Cardiac fibroblast (primary cell): ENCODE measurements around the gene DCANP1.

ENCODE experiments used
- DNase-seq, 2 donors: peaks; one replicate each; pipeline versions ENCODE4 v3.0.0 to v3.0.0-alpha.2; 2010; ENCODE audit warnings: low read depth in 2 of 2
- H3K4me3 ChIP-seq, 2 donors: replicated peaks in 1 of 2; 1 replicate in 1 of 2; 2 replicates in 1 of 2; pipeline ENCODE4 v1.5.1; 2011; ENCODE audit warnings: low read depth in 2 of 2, low read length in 2 of 2, mild to moderate bottlenecking in 2 of 2, moderate library complexity in 1 of 2
- TF ChIP-seq, protein P1 (sequence below): IDR thresholded peaks from one replicate; pipeline ENCODE4 v1.5.1; 2011; ENCODE audit warnings: low read depth, mild to moderate bottlenecking, low read length, inconsistent platforms

Gene DCANP1

DNA sequence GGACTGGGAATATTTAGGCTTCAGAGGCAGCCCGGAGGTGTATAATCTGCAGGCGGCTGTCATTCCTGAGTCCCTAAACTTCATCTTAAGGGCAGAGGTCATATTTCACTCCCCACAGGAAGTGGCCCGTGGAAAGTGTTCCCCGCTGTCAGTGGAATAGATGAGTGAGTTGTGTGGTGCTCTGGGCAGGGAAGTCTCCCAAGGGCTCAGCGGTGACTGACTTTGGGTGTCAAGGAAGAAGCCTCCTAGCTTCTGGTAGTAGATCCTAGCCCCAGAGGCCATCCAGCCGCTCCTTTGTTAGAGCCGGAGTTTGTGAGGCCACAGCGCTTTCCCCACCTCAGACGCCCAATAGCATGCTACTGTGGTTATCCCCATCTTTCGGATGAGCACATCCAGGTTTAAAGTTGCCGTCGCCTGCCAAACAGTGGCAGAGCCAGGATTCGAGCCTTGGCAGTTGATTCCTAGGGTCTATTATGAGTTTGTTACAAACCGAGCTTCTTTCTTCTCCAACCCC is 43.9 kb upstream of the DCANP1 start:
- TF ChIP-seq, protein P1, sequence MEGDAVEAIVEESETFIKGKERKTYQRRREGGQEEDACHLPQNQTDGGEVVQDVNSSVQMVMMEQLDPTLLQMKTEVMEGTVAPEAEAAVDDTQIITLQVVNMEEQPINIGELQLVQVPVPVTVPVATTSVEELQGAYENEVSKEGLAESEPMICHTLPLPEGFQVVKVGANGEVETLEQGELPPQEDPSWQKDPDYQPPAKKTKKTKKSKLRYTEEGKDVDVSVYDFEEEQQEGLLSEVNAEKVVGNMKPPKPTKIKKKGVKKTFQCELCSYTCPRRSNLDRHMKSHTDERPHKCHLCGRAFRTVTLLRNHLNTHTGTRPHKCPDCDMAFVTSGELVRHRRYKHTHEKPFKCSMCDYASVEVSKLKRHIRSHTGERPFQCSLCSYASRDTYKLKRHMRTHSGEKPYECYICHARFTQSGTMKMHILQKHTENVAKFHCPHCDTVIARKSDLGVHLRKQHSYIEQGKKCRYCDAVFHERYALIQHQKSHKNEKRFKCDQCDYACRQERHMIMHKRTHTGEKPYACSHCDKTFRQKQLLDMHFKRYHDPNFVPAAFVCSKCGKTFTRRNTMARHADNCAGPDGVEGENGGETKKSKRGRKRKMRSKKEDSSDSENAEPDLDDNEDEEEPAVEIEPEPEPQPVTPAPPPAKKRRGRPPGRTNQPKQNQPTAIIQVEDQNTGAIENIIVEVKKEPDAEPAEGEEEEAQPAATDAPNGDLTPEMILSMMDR: no peak
- no peak overlapping the region for H3K4me3 ChIP-seq
- no peak for DNase-seq

DNA sequence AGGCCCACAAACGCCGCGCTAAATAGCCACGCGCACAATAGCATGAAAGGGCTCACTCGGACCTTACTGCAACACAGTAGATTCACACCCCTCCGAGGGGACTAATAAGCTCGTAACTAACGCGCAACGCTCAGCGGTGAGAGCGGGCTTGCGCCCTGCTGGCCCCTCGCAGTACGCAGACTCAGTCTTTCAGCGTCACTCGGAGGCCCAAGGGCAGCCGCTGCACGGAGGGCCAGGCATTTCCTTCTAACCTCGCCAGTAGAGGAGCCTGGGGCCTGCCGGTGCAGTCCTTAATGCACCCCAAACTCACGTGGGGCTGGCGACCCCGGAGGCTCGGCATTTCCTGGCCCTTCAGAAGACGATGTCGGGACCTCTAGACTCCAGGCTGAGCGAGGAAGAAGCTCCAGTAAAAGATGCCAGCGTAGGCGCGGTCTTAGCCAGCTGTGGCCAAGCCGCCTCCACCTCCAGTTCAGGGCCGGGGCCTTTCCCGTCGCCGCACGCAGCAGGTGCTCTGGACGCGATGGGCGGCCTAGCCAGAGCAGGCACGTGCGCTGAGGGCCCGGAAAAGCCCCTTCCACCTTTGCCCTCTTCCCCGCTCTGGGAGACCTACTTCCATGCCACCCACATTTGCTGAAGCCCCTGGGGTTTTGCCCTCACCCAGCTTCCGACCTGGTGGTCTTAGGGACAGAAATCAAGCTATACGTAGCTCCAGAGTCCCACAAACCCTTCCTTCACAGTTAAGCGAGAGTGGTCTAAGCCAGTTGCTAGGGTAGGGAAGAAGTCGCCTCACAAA is 43.3 kb upstream of the DCANP1 start:
- H3K4me3 ChIP-seq: peak overlapping the region in 1 of 2 donors; percentile 21
- peak; percentile 8 to 20 for DNase-seq
- TF ChIP-seq, protein P1: no peak

- H3K4me3 ChIP-seq: peak overlapping the region in 1 of 2 donors; percentile 21
- TF ChIP-seq, protein P1: no peak
- peak in 1 of 2 donors; percentile 9 for DNase-seq
Observed at GRCh38 chr5:135489466-135490244, 42.5 kb upstream of the DCANP1 start.

GRCh38 chr5:135488727-135489465 is 41.7 kb upstream of the DCANP1 start:
- H3K4me3 ChIP-seq: peak overlapping the region; percentile 36
- DNase-seq: peak; percentile 46 to 70
- TF ChIP-seq, protein P1: no peak

- no peak for DNase-seq
- TF ChIP-seq, protein P1: no peak
- H3K4me3 ChIP-seq: no peak overlapping the region
Observed at GRCh38 chr5:135487839-135488514, 40.8 kb upstream of the DCANP1 start.

GRCh38 chr5:135487037-135487395 is 39.9 kb upstream of the DCANP1 start:
- DNase-seq: no peak
- H3K4me3 ChIP-seq: no peak overlapping the region
- TF ChIP-seq, protein P1: no peak
